ENCODE results near the gene BTNL2.
A peak's percentile ranks its signal among the peaks of the same experiment; 100 is the strongest.

Gene BTNL2

DNA sequence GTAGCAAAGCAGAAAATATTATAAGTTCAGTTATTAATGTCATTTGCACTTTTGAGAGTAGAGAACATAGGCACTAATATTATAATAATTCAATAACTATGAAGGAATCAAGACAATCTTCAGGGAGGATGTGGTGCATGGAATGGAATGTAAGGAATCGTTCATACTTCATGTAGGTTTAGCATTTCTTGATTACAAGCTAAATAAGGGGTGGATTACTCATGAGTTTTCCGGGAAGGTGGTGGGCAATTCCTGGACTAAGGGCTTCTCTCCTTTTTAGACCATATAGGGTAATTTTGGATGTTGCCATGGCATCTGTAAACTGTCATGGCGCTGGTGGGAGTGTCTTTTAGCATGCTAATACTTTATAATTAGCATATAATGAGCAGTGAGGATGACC is 9.1 kb upstream of the BTNL2 start:
- Histone ChIP-seq H3K36me3 (ENCODE audit: low read depth) (no peaks in the 10 kb centered on the region), H3K9me3 (ENCODE audit: severe bottlenecking) (peaks cover 2% of the 10 kb centered on the region), H3K27ac (ENCODE audit: poor library complexity, severe bottlenecking) (no peak overlapping the region), H3K27me3 (ENCODE audit: insufficient read depth, poor library complexity, severe bottlenecking) (peaks cover 65% of the 10 kb centered on the region), H3K4me3 (ENCODE audit: severe bottlenecking) (no peak overlapping the region), H3K4me1 (ENCODE audit: insufficient read depth, poor library complexity, severe bottlenecking) (no peaks in the 10 kb centered on the region)
- no peak for ATAC-seq (ENCODE audit: low read depth)
- TF ChIP-seq, protein P1, sequence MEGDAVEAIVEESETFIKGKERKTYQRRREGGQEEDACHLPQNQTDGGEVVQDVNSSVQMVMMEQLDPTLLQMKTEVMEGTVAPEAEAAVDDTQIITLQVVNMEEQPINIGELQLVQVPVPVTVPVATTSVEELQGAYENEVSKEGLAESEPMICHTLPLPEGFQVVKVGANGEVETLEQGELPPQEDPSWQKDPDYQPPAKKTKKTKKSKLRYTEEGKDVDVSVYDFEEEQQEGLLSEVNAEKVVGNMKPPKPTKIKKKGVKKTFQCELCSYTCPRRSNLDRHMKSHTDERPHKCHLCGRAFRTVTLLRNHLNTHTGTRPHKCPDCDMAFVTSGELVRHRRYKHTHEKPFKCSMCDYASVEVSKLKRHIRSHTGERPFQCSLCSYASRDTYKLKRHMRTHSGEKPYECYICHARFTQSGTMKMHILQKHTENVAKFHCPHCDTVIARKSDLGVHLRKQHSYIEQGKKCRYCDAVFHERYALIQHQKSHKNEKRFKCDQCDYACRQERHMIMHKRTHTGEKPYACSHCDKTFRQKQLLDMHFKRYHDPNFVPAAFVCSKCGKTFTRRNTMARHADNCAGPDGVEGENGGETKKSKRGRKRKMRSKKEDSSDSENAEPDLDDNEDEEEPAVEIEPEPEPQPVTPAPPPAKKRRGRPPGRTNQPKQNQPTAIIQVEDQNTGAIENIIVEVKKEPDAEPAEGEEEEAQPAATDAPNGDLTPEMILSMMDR (IDR thresholded peaks at IDR 0.05; ENCODE audit: poor library complexity, severe bottlenecking), result no peak
- DNase-seq (ENCODE audit: low spot score), result no peak

DNA sequence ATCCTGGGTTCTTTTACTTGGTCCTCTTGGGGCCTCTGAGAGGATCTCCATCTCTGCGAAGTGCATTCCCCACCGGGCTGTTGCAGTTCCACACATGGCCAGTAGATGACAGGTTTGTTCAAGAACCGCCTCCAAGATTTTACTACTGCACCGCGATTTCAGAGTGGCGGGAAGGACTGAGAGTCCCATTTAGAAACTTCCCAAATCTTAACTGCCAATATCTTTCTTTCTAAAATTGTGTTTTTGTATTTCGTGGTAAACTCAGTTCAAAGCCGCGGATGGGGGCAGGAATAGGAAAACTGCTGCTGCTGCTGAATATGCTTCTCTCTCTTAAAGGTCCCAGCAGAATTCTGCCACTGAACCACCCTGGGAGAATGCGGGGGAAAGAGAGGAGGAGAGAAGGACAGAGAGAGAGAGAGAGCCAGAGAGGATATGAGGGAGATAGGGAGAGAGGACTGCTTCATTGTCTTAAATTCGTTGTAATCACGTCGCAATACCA is 8.6 kb upstream of the BTNL2 start:
- TF ChIP-seq, protein P1 (IDR thresholded peaks at IDR 0.05; ENCODE audit: poor library complexity, severe bottlenecking), result peak; percentile 94
- H3K27ac ChIP-seq (ENCODE audit: poor library complexity, severe bottlenecking), result no peak overlapping the region
- no peak overlapping the region for H3K4me3 ChIP-seq (ENCODE audit: severe bottlenecking)
- no peak for DNase-seq (ENCODE audit: low spot score)
- no peaks in the 10 kb centered on the region for H3K4me1 ChIP-seq (ENCODE audit: insufficient read depth, poor library complexity, severe bottlenecking)
- H3K27me3 ChIP-seq (ENCODE audit: insufficient read depth, poor library complexity, severe bottlenecking), result peaks cover 60% of the 10 kb centered on the region
- peaks cover 2% of the 10 kb centered on the region for H3K9me3 ChIP-seq (ENCODE audit: severe bottlenecking)
- peak; percentile 63; the same call in 2 of the 3 replicates for ATAC-seq (ENCODE audit: low read depth)
- no peaks in the 10 kb centered on the region for H3K36me3 ChIP-seq (ENCODE audit: low read depth)

DNA sequence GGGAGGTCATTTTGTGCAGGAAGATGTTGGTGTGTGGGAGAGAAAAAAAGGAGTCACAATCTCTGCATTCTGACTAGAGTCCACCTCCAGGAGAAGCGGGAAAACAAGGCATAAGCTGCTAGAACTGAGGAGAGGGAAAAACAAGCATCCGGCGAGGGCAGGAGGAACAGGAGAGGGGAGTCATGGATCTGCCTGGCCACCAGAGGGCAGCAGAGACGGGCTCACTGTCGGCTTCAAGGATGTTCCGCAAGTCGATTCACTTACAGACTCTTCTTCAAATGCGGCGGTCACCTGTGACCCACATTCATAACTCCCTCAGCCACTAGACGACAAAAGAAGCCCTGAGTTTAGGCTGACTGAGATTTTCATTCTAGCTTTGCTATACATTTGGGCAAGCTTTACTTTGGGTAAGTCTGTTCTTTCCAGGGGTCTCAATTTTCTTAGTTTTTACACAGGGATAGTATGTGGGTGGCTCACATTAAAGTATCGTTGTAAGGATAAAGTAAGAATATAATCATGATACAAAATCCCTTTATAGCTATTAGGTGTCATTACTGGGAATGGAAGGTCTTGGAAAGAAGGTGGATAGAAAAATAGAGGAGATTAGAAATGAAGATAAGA is 6.6 kb upstream of the BTNL2 start:
- peak; percentile 84 for ATAC-seq (ENCODE audit: low read depth)
- no peak for DNase-seq (ENCODE audit: low spot score)

DNA sequence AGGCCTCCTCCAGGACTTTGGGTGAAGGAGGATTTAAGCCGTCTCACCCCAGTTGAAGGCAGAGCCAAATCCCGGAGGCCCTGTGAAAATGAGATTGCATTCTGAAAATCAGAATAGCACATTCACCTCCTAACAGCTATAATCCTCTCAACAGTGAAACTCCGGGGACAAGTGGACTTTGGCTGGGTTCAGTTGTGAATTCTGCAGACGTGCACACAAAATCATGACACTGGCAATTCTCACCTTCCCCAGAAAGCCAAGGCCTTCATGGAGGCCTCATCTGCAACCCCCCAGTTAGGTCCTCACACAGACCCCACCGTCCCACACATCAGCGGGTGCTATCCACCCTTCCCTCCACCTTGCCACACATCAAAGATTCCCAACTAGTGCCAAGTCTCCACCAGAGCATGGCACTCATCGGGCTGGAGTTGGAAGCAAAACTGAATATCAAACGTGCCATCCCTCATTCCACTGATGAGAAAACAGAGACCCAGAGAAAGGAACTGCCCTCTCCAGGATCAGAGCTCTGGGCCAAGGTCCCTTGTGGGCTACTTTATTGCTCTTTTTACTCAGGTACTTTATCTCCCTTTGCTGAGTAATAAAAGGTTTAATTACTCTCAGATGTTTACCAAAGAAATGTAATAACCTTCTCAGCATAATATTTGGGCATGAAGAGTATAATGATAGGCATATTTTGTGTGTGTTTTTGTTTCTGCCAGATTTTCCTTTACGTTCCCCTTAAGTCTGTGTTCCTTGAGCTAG is 4.8 kb upstream of the BTNL2 start:
- Histone ChIP-seq H3K4me1 (ENCODE audit: insufficient read depth, poor library complexity, severe bottlenecking) (no peaks in the 10 kb centered on the region), H3K9me3 (ENCODE audit: severe bottlenecking) (no peaks in the 10 kb centered on the region), H3K4me3 (ENCODE audit: severe bottlenecking) (no peak overlapping the region), H3K27ac (ENCODE audit: poor library complexity, severe bottlenecking) (no peak overlapping the region), H3K27me3 (ENCODE audit: insufficient read depth, poor library complexity, severe bottlenecking) (peaks cover 53% of the 10 kb centered on the region), H3K36me3 (ENCODE audit: low read depth) (no peaks in the 10 kb centered on the region)
- TF ChIP-seq, protein P1 (IDR thresholded peaks at IDR 0.05; ENCODE audit: poor library complexity, severe bottlenecking), result no peak
- ATAC-seq (ENCODE audit: low read depth) (no peak), DNase-seq (ENCODE audit: low spot score) (no peak)

More for the DNA sequence above, 6.6 kb upstream of the BTNL2 start:
- H3K27me3 ChIP-seq (ENCODE audit: insufficient read depth, poor library complexity, severe bottlenecking), result peaks cover 54% of the 10 kb centered on the region
- H3K36me3 ChIP-seq (ENCODE audit: low read depth), result no peaks in the 10 kb centered on the region
- H3K9me3 ChIP-seq (ENCODE audit: severe bottlenecking), result peaks cover 2% of the 10 kb centered on the region
- H3K4me1 ChIP-seq (ENCODE audit: insufficient read depth, poor library complexity, severe bottlenecking), result no peaks in the 10 kb centered on the region
- TF ChIP-seq, protein P1 (IDR thresholded peaks at IDR 0.05; ENCODE audit: poor library complexity, severe bottlenecking), result peak; percentile 91
- no peak overlapping the region for H3K4me3 ChIP-seq (ENCODE audit: severe bottlenecking)
- no peak overlapping the region for H3K27ac ChIP-seq (ENCODE audit: poor library complexity, severe bottlenecking)

Measured in RWPE2 (cell line).